LHCN-M2 (cell line): Measurements from ENCODE around the gene IGLL5. TPM values are rescaled to one million over a fixed set of nuclear protein-coding genes. Genes with fewer than 3 reads are reported as not detected.
A peak's percentile ranks its signal among the peaks of the same experiment; 100 is the strongest.
"Not testable (repeated sequence)": the region's sequence is repeated elsewhere in the genome, so short reads cannot be mapped to it uniquely, and the experiment has no call there.

Source experiments
- DNase-seq: peaks from one replicate; pipeline ENCODE4 v3.0.0-alpha.2; 2012; ENCODE audit warnings: low read depth
- total RNA-seq: library from RNA; depleted of rRNA; stranded (reverse); fragments of >200 nt; gene quantifications from 2 replicates; pipeline ENCODE4 v1.2.3, GENCODE V29; 2014

IGLL5 gene
- total RNA-seq, 1 experiment from 2014 or later, result not detected

- peak; percentile 39 for DNase-seq
Measured at GRCh38 chr22:22884010-22884887, 3.4 kb upstream of the IGLL5 start.

- DNase-seq, result peak; percentile 8
Measured at GRCh38 chr22:22884888-22885840, 2.5 kb upstream of the IGLL5 start.

GRCh38 chr22:22886546-22886945 is 1.1 kb upstream of the IGLL5 start:
- no peak for DNase-seq

- no peak for DNase-seq
Measured at GRCh38 chr22:22888571-22889353, 1.1 kb downstream of the IGLL5 start.

DNA sequence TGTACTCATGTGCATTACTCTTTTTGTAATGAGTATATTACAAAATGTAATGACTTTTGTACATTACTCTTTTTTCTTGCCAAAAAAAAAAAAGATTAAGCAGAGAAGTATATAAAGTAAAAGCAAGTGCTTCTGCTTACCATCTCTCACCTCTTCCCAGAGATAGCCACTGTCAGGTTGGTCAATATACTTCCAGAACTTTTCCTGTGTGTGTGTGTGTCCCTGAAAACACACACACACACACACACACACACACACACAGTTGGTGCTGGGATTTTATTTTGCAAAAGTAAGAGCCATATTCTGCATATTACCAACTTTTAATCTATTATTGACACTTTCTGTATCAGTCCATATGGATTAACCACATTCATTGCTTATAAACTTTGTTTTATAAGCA is 2.5 kb downstream of the IGLL5 start:
- DNase-seq, result no peak

DNA sequence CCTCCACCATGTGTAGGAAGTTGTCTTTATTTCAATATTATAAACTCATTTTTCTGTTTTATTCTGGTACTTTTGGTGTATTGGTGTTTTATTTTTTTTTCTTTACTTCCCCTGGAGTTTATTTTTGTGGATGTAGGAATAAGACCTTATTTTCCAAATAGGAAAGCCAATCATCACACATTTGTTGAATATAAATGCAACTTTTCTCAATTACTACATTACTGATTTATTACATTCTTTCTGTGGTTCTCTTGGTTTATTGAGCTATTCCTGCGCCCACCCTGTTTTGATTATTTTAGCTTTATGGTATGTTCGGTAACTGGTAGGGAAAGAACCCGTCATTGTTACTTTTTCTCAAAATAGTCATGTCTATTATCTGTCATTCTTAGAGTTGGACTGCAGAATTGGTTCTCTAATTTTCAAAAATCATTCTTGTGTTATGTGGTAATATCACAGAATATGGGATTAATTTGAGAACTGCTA is 3.6 kb downstream of the IGLL5 start:
- DNase-seq, result no peak

DNA sequence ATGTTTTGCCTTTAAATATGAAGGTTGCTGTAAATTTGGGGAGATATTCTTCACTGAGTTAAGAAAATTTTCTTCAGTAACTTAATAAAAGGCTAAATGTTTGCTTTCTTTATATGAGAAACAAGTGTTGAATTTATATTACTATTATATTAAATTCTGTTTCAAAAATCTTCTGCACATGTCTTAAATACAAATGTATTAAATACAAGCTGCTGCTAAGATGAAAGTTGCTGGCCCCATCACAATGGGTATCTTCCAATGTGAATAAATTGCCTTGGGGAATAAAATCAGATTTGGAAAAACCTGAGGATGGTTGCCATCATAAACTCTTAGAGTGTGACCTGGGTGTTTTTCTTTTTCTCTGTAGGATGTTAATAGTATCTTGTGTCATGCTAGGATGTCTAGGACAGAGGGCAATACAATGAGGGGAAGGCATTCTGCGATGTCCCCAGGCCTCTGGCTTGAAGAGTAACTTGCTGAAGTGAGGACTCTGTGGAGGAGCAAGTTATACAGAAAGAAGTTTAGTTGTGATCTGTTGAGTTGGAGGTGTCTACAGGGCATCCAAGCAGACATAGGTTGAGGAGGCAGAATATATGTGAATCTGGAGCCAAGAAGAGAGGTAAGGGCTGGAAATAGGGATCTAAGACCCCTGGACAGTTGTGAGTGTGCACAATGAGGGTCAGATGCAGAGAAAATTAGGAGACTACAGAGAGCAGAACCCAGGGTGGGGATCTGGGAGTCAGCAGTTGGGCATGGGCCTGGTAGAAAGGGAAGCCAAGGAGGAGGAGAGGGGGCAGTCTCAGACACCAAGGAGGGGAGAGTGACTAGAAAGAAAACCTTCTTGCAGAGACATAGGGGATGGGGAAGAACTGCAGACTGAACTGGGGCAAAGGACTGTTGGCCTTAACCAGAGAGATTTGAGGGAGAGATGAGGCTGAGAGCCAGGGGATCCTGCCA is 4.8 kb downstream of the IGLL5 start:
- DNase-seq, result no peak

- DNase-seq, result no peak
Measured at GRCh38 chr22:22893077-22893805, 5.6 kb downstream of the IGLL5 start.

- DNase-seq, result no peak
Measured at GRCh38 chr22:22893891-22894739, 6.5 kb downstream of the IGLL5 start.

DNA sequence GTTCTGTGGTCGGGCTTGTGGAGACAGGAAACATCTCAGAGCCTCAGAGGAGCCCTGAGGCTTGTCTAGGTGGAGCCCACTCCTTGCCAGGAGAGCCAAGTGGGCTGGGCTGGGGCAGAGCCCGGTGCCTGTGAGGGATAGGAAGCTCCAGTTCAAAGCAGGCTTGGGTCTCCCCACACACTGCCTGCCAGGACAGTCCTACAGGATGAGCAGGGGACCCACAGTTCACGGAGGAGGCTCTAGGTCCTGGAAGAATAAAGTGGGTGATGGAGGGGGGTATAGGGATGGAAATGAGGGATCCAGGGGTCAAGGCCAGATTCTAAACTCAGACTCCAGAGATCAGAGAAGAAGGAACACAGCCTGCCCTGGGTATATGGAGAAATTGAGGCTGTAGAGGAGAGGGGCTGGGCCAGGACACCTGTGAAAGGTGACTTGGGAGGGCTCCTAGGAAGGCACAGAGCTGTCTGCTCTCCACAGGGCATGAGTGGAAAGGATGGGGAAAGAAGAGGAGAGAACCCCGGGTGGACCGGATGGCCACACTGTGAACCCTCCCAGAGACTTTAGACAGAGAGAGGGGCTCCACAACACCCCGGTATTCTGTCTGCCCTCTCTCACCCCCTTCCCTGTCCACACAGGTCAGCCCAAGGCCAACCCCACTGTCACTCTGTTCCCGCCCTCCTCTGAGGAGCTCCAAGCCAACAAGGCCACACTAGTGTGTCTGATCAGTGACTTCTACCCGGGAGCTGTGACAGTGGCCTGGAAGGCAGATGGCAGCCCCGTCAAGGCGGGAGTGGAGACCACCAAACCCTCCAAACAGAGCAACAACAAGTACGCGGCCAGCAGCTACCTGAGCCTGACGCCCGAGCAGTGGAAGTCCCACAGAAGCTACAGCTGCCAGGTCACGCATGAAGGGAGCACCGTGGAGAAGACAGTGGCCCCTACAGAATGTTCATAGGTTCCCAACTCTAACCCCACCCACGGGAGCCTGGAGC is 7.4 kb downstream of the IGLL5 start:
- no peak for DNase-seq

DNA sequence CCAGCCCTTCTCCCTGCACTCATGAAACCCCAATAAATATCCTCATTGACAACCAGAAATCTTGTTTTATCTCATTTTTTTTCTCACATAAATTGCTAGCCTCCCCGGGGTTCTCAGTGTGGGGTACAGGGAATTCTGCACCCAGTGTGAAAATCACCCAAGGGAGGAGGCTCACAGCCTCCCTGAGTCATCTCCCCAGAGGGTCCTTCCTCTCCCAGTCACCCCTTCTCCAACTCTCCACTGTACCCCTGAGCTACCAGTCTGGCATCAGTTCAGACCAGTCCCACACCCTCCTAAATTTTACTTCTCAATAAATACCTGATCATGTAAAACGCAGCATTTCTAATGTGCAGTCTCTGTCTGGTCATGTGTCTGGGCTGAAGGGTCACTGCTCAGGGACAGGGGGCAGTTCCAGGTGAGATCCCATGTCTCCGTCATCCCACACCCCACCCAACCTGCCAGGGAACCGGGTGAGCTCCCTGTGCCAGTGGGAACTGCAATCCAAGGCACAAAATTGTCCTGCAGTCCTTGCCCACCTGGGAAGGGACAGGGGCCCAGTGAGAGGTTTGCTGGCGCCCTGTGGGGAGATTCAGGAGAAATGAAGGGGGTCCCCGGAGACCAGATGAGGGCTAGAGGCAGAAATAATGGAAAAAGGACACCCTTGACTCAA is 8.3 kb downstream of the IGLL5 start:
- DNase-seq, result no peak

GRCh38 chr22:22896601-22897000 is 9.0 kb downstream of the IGLL5 start:
- no peak for DNase-seq

- peak; percentile 18 for DNase-seq
Measured at GRCh38 chr22:22897091-22897490, 9.5 kb downstream of the IGLL5 start.

DNA sequence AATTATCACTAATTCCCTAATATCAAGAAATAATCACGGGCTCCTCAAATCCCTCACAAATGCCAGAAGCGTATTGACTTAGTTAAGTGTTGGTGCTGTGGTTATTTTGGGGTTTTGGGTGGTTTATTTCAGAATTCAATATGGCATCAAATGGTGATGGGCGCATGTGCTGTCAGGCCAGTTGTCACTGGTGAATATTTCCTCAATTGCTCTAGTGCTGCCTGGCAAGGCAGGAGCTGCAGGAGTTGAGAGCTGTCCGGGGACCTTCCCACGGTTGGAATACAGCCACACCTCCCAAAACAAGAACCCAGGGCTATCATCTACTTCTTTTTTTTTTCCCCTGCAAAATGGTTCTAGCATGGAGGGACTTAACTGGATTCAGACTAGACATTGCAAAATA is 10.3 kb downstream of the IGLL5 start:
- no peak for DNase-seq

GRCh38 chr22:22898411-22898950 is 10.9 kb downstream of the IGLL5 start:
- DNase-seq, result peak; percentile 6

DNA sequence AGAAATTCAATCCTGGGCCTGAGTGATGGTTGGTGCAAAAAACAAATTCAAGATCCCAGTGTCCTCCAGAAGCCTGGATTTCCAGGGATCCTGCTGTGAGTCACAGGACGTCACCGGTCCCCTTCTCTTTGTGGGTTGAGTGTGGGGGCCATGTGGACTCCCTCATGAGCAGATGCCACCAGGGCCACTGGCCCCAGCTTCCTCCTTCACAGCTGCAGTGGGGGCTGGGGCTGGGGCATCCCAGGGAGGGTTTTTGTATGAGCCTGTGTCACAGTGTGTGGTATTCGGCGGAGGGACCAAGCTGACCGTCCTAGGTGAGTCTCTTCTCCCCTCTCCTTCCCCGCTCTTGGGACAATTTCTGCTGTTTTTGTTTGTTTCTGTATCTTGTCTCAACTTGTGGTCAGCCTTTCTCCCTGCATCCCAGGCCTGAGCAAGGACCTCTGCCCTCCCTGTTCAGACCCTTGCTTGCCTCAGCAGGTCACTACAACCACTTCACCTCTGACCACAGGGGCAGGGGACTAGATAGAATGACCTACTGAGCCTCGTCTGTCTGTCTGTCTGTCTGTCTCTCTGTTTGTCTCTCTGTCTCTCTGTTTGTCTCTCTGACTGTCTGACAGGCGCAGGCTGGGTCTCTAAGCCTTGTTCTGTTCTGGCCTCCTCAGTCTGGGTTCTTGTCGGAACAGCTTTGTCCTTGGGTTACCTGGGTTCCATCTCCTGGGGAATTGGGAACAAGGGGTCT is 11.9 kb downstream of the IGLL5 start:
- DNase-seq, result not testable (repeated sequence)
